Ectodermal cell (in vitro differentiated cells): ENCODE data around the gene TRPC4AP.

Experiments
- H3K27ac ChIP-seq: 2 replicates; pipeline ENCODE4 v1.7.0; 2013; ENCODE audit warnings: mild to moderate bottlenecking, low read depth, low read length; ENCODE audit not compliant: insufficient read depth, poor library complexity, severe bottlenecking
- H3K27me3 ChIP-seq: 2 replicates; pipeline ENCODE4 v1.7.0; 2013; ENCODE audit warnings: mild to moderate bottlenecking, low read length; ENCODE audit not compliant: insufficient read depth, control insufficient read depth, poor library complexity, severe bottlenecking
- H3K36me3 ChIP-seq: one replicate; pipeline ENCODE4 v1.7.0; 2013; ENCODE audit warnings: low read length; ENCODE audit not compliant: control insufficient read depth, insufficient read depth
- H3K4me1 ChIP-seq: one replicate; pipeline ENCODE4 v1.7.0; 2013; ENCODE audit warnings: low read length; ENCODE audit not compliant: control insufficient read depth, insufficient read depth
- H3K4me3 ChIP-seq: 2 replicates; pipeline ENCODE4 v1.7.0; 2013; ENCODE audit warnings: low read depth, low read length, control low read depth; ENCODE audit not compliant: insufficient read depth
- H3K9me3 ChIP-seq: 2 replicates; pipeline ENCODE4 v1.7.0; 2013; ENCODE audit warnings: mild to moderate bottlenecking, low read length, moderate library complexity; ENCODE audit not compliant: control insufficient read depth
- WGBS, 2 experiments: methylation state at CpG; one replicate each; pipeline ENCODE4 v1.1.7; 2013; ENCODE audit warnings: missing lambda C conversion rate in 2 of 2; 5-methylcytosine and 5-hydroxymethylcytosine counted together

The TRPC4AP gene

DNA sequence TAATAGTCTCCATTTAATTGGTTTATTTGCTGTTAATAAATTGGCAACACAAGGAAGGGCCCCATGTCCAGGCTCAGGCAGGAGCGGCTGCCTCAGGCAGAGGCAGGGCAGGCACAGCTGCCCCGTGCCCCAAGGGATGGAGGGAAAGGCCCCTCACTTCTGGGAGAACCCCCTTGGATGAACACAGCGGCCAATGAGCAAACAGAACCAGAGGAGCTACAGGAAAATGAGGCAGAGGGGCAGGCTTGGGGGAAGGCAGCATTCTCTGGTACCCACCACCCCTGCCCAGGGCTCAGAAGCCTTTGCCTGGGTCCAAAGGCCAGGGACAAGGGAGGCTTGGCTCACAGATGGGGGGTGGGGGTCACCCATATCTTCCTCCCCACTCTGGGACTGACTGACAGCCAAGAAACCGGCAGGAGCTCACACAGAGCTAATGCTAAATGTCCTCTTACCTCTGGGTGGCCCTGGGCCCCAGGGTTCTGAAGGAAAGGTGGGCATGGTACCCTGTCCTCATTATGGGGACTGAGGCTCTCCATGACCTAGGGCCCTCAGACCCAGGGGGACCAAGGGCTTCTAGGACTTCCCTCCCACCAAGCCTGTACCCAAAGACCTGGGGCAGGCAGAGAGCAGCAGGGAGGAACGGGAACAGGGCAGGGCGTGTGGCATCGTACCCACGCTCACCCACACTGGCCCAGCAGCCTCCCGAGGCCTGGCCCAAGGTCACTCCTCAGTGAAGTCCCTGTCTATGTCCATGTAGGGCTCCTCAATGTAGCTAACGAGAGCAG lies 90.0 kb downstream of the TRPC4AP start:
- H3K4me1 ChIP-seq = no peaks in the 10 kb centered on the region
- H3K4me3 ChIP-seq = no peak overlapping the region
- 86 to 87% methylated on average over 10 of the region's 10 CpGs for WGBS, 2 experiments
- no peaks in the 10 kb centered on the region for H3K9me3 ChIP-seq
- H3K27ac ChIP-seq = no peak overlapping the region
- peaks cover 64% of the 10 kb centered on the region for H3K36me3 ChIP-seq
- no peaks in the 10 kb centered on the region for H3K27me3 ChIP-seq

DNA sequence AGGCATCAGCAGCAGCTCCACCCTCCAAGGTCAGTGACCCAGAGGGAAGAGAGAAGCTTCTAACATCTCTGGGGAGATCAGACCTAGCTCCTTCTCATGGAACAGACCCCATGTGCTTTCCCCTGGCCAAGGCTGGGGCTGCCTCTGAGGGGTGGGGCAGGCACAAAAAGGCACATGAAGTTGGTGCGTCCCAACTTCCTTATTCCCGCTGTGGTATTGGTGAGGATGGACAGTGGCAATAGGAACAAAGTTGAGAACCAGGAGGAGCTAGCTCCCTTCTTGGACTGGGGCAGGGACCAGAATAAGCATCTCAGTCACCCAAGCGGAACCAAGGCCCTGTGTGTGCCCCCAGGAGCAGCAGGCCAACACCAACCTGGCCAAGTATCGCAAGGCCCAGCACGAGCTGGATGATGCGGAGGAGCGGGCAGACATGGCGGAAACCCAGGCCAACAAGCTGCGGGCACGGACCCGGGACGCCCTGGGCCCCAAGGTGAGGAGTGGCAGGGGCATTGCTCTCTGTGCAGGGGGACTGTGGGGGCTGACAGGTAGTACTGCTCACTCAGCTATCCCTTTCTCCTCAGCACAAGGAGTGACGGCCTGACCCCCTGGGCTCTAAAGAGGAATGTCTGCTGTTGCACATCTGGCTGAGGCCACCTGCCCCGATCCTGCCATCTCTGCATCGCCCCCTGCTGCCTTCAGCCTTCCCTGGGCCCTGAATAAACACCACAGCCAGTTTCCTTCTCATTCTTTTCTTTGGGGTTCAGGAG lies 90.8 kb downstream of the TRPC4AP start:
- no peak overlapping the region for H3K4me3 ChIP-seq
- no peak overlapping the region for H3K27ac ChIP-seq
- H3K4me1 ChIP-seq = no peaks in the 10 kb centered on the region
- no peaks in the 10 kb centered on the region for H3K27me3 ChIP-seq
- H3K9me3 ChIP-seq = no peaks in the 10 kb centered on the region
- 91 to 93% methylated on average over 15 of the region's 15 CpGs for WGBS, 2 experiments
- peaks cover 58% of the 10 kb centered on the region for H3K36me3 ChIP-seq

DNA sequence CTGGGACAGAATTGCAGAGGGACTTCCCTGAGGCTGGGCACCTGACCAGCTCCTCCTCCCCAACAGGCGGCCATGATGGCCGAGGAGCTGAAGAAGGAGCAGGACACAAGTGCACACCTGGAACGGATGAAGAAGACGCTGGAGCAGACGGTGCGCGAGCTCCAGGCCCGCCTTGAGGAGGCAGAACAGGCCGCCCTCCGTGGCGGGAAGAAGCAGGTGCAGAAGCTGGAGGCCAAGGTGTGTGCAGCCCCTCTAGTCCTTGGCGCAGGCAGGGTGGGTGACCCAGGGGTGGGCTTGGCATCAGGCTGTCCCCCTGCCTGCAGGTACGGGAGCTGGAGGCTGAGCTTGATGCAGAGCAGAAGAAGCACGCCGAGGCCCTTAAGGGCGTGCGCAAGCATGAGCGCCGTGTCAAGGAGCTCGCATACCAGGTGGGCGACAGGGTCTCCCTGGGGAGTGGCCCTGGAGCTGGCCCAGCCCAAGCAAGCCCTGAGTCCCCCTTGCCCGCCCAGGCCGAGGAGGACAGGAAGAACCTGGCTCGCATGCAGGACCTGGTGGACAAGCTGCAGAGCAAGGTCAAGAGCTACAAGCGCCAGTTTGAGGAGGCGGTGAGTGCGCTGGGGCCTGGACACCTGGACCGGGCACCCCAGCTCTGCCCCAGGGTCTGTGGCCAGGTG lies 91.5 kb downstream of the TRPC4AP start:
- Histone ChIP-seq H3K9me3 (no peaks in the 10 kb centered on the region), H3K4me1 (no peaks in the 10 kb centered on the region), H3K27me3 (no peaks in the 10 kb centered on the region), H3K36me3 (peaks cover 51% of the 10 kb centered on the region), H3K4me3 (no peak overlapping the region), H3K27ac (no peak overlapping the region)
- WGBS, 2 experiments = 95 to 96% methylated on average over 28 of the region's 28 CpGs

DNA sequence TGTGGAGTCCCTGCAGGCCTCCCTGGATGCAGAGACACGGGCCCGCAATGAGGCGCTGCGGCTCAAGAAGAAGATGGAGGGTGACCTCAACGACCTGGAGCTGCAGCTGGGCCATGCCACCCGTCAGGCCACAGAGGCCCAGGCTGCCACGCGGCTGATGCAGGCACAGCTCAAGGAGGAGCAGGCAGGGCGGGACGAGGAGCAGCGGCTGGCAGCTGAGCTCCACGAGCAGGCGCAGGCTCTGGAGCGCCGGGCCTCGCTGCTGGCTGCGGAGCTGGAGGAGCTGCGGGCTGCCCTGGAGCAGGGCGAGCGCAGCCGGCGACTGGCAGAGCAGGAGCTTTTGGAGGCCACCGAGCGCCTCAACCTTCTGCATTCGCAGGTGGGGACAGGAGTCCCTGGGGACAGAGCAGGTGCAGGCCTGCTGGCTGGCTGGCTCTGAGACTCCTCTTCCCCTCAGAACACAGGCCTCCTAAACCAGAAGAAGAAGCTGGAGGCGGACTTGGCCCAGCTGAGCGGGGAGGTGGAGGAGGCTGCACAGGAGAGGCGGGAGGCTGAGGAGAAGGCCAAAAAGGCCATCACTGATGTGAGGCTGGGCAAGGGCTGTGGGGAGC lies 92.2 kb downstream of the TRPC4AP start:
- Histone ChIP-seq H3K27ac (no peak overlapping the region), H3K4me1 (no peaks in the 10 kb centered on the region), H3K4me3 (no peak overlapping the region), H3K27me3 (no peaks in the 10 kb centered on the region), H3K36me3 (peaks cover 48% of the 10 kb centered on the region), H3K9me3 (no peaks in the 10 kb centered on the region)
- WGBS, 2 experiments = 97% methylated on average over 28 of the region's 28 CpGs

DNA sequence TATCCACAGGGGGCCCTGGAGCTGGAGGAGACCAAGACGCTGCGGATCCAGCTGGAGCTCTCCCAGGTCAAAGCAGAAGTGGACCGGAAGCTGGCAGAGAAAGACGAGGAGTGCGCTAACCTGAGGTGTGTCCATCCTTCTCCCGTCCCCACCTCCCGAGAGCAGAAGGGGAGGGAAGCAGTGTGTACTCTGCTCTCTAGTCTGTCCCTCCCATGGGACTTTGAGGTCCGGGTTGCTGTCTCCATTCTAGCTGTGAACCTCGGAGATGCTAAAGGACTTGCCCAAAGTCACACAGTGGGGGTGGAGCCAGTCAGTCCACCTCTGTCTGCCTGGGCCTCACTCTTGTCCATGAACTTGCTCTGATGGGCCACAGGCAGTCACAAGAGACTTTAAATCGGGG lies 92.8 kb downstream of the TRPC4AP start:
- H3K27ac ChIP-seq = no peak overlapping the region
- 91 to 94% methylated on average over 10 of the region's 10 CpGs for WGBS, 2 experiments
- peaks cover 42% of the 10 kb centered on the region for H3K36me3 ChIP-seq
- H3K27me3 ChIP-seq = no peaks in the 10 kb centered on the region
- no peaks in the 10 kb centered on the region for H3K9me3 ChIP-seq
- no peak overlapping the region for H3K4me3 ChIP-seq
- H3K4me1 ChIP-seq = no peaks in the 10 kb centered on the region

DNA sequence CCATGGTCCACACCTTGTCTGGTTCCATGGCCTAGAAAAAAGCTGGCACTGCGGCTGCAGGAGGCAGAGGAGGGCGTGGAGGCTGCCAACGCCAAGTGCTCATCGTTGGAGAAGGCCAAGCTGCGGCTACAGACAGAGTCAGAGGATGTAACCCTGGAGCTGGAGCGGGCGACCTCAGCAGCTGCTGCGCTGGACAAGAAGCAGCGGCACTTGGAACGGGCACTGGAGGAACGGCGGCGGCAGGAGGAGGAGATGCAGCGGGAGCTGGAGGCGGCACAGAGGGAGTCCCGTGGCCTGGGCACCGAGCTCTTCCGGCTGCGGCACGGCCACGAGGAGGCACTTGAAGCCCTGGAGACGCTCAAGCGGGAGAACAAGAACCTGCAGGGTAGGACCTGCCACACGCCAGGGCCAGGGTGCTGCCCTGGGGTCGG lies 93.6 kb downstream of the TRPC4AP start:
- no peak overlapping the region for H3K27ac ChIP-seq
- no peaks in the 10 kb centered on the region for H3K27me3 ChIP-seq
- no peaks in the 10 kb centered on the region for H3K4me1 ChIP-seq
- H3K9me3 ChIP-seq = no peaks in the 10 kb centered on the region
- H3K36me3 ChIP-seq = peaks cover 35% of the 10 kb centered on the region
- WGBS, 2 experiments = 96% methylated on average over 25 of the region's 25 CpGs
- H3K4me3 ChIP-seq = no peak overlapping the region

DNA sequence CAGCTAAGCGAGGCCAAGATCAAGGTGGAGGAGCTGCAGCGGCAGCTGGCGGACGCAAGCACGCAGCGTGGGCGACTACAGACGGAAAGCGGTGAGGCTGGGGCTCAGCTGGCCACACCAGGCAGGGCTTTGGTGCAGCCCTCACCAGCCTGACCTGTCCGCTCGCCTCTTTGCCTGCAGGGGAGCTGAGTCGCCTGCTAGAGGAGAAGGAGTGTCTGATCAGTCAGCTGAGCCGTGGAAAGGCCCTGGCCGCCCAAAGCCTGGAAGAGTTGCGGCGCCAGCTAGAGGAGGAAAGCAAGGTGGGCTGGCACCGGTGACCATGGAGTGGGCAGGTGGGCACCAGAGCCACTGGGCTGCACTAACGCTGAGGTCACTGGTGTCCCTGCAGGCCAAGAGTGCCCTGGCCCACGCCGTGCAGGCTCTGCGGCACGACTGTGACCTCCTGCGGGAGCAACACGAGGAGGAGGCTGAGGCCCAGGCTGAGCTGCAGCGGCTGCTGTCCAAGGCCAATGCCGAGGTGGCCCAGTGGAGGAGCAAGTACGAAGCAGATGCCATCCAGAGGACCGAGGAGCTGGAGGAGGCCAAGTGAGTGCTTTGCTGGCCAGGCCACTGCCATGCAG lies 94.2 kb downstream of the TRPC4AP start:
- no peak overlapping the region for H3K4me3 ChIP-seq
- H3K4me1 ChIP-seq = no peaks in the 10 kb centered on the region
- WGBS, 2 experiments = 92% methylated on average over 28 of the region's 28 CpGs
- H3K36me3 ChIP-seq = peaks cover 34% of the 10 kb centered on the region
- H3K27me3 ChIP-seq = no peaks in the 10 kb centered on the region
- H3K9me3 ChIP-seq = no peaks in the 10 kb centered on the region
- H3K27ac ChIP-seq = no peak overlapping the region

DNA sequence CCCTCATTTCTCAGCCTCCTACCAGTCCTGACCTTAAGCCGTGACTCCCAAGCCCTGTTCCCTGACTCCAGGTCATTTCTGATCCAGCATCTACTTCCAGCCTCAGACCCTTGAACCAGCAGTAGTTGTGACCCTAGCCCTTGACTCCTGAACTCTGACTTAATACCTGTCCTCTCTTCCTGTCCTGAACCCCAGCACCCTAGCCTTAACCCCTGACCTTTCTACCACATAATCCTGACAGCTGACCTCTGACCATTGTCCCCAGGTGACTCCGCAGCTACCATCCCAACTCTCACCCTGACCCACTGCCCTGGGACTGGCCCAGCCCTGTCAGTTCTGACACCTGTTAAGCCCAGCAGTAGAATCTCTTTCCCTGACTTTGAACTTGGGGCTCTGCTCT lies 94.8 kb downstream of the TRPC4AP start:
- Histone ChIP-seq H3K4me1 (no peaks in the 10 kb centered on the region), H3K4me3 (no peak overlapping the region), H3K9me3 (no peaks in the 10 kb centered on the region), H3K27me3 (no peaks in the 10 kb centered on the region), H3K36me3 (peaks cover 29% of the 10 kb centered on the region), H3K27ac (no peak overlapping the region)
- WGBS, 2 experiments = 96% methylated on average over 2 of the region's 2 CpGs

DNA sequence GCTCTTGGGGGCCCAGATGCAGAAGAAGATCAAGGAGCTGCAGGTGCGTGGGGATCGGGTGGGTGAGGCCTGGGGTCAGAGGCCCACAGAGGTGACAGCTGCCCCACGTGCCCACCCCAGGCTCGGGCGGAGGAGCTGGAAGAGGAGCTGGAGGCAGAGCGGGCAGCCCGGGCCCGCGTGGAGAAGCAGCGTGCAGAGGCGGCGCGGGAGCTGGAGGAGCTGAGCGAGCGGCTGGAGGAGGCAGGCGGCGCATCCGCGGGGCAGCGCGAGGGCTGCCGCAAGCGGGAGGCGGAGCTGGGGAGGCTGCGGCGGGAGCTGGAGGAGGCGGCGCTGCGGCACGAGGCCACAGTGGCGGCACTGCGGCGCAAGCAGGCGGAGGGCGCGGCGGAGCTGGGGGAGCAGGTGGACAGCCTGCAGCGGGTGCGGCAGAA lies 95.5 kb downstream of the TRPC4AP start:
- no peaks in the 10 kb centered on the region for H3K4me1 ChIP-seq
- 95 to 96% methylated on average over 39 of the region's 39 CpGs for WGBS, 2 experiments
- H3K27me3 ChIP-seq = no peaks in the 10 kb centered on the region
- H3K27ac ChIP-seq = no peak overlapping the region
- peaks cover 23% of the 10 kb centered on the region for H3K36me3 ChIP-seq
- H3K4me3 ChIP-seq = no peak overlapping the region
- H3K9me3 ChIP-seq = no peaks in the 10 kb centered on the region
